ENCODE data around the gene ZNF778. TPM values are rescaled to one million over a fixed set of nuclear protein-coding genes. Genes with fewer than 3 reads are reported as not detected.

Gene ZNF778
- total RNA-seq, 2 donors from 2014 or later, result 13.0 to 16.3 TPM

DNA sequence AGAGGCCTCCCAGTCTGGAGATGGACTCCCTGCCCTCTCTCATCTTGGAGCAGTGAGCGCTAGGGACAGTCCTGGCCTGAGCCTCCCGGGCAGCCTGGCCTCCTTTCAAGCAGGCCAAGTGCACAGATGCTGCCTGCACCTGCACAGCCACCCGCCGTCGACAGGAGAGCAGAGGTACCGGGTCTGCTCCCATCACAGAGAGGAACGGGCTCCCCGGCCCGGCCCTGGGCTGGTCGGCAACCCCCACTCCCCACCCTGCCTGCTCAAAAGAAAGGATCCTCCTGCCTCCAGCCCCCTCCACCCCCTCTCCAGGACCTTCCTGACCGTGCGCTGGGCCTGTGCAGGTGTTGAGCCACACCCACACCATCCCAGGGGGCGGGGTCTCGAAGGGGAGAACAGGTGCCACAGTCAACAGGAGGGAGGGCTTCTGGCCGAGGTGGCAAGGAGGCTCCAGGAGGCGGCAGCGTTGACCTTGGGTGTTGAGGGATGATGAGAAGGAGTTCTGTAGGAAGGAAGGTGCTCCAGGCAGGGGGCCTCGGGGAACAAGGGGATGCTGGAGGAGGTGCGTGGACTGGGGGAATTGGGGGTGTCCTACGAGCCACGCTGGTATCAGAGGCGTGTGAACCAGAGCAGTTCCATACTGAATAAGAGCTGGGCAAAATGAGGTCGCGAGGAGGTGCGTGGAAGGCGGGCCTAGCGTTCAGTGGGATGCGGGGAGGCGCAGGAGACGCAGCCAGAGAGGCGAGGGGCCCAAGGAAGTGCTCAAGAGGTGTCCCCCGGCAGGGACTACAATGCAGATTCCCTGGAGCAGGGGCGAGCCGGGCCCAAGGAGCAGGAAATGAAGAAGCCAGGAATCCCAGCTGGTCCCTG lies 46.9 kb upstream of the ZNF778 start:
- peaks cover 2% of the 10 kb centered on the region for H3K4me1 ChIP-seq (ENCODE audit: control insufficient read depth, insufficient read depth, low read length)
- no peaks in the 10 kb centered on the region for H3K36me3 ChIP-seq (ENCODE audit: control insufficient read depth, insufficient read depth, low read length)
- TF ChIP-seq, protein P1, sequence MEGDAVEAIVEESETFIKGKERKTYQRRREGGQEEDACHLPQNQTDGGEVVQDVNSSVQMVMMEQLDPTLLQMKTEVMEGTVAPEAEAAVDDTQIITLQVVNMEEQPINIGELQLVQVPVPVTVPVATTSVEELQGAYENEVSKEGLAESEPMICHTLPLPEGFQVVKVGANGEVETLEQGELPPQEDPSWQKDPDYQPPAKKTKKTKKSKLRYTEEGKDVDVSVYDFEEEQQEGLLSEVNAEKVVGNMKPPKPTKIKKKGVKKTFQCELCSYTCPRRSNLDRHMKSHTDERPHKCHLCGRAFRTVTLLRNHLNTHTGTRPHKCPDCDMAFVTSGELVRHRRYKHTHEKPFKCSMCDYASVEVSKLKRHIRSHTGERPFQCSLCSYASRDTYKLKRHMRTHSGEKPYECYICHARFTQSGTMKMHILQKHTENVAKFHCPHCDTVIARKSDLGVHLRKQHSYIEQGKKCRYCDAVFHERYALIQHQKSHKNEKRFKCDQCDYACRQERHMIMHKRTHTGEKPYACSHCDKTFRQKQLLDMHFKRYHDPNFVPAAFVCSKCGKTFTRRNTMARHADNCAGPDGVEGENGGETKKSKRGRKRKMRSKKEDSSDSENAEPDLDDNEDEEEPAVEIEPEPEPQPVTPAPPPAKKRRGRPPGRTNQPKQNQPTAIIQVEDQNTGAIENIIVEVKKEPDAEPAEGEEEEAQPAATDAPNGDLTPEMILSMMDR (conservative IDR thresholded peaks at IDR 0.05), result peak; percentile 23
- peaks cover 29% of the 10 kb centered on the region for H3K27me3 Mint-ChIP-seq (ENCODE audit: insufficient read depth)
- H3K4me3 Mint-ChIP-seq, result peak overlapping the region; percentile 34
- H3K36me3 Mint-ChIP-seq (ENCODE audit: low read depth), result no peaks in the 10 kb centered on the region
- no peak overlapping the region for H3K4me3 ChIP-seq (ENCODE audit: low read length)
- peaks cover 38% of the 10 kb centered on the region for H3K27me3 ChIP-seq (ENCODE audit: control insufficient read depth, insufficient read depth, low read length, poor library complexity, severe bottlenecking)
- H3K9me3 ChIP-seq (ENCODE audit: control insufficient read depth, low read length), result no peaks in the 10 kb centered on the region
- H3K9me3 Mint-ChIP-seq, result no peaks in the 10 kb centered on the region
- DNase-seq, result peak; percentile 92
- peaks cover 4% of the 10 kb centered on the region for H3K4me1 Mint-ChIP-seq
- 33 to 35% methylated on average over 21 to 34 of the region's 34 CpGs for WGBS, 2 experiments (ENCODE audit: insufficient coverage in 1 of 2, insufficient read length in 1 of 2)
- H3K9ac ChIP-seq (ENCODE audit: extremely low read depth, low read length, poor library complexity, severe bottlenecking), result no peak overlapping the region
- H3K27ac Mint-ChIP-seq, result no peak overlapping the region
- H3K27ac ChIP-seq (ENCODE audit: low read depth, low read length), result no peak overlapping the region

DNA sequence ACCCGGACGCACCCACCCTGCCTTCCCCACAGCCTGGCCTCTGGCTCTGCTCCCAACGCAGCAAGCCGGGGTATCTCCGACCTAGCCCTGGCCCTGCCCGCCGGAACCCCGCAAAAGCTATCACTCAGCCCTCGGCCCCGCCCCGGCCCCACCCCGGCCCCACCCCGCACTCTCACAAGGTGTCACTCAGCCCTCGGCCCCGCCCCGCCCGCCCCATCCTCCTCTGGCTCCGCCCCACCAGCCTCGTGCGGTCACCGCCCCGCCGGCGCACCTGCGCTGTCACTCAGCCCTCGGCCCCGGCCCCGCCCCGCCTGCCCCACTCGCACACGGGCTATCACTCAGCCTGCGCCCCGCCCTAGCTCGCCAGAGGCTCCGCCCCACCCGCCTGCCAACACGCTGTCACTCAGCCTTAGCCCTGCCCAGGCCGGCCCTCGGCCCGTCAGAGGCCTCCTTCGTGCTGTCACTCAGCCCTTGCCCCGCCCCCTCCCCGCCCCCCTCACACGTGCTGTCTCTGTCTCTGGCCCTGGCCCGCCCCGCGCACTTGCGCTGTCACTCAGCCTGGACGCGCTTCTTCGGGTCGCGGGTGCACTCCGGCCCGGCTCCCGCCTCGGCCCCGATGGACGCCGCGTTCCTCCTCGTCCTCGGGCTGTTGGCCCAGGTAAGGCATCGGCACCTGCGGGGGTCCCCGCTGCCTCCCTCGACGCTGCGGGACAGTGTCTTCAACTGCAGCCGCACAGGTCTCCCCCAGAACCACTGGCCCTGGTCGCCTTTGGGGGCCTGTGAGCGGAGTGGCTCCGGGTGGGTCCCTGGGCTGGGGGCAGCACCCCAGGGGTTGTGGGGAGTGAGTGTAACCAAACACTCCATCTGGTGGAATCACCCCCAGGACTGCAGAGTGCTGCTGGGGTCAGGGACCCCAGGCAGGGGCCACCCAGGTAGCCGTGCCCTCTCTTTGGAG lies 46.0 kb upstream of the ZNF778 start, which contains the start of gene CDH15:
Gene CDH15 (plus strand): TSS at position 533 of the 955 bp plus-strand sequence. CDS start 84 bp downstream, at position 617.
- TF ChIP-seq, protein P1 (conservative IDR thresholded peaks at IDR 0.05), result no peak
- DNase-seq, result peak; percentile 100
- peaks cover 29% of the 10 kb centered on the region for H3K27me3 Mint-ChIP-seq (ENCODE audit: insufficient read depth)
- Histone ChIP-seq H3K4me1 (ENCODE audit: control insufficient read depth, insufficient read depth, low read length) (peaks cover 2% of the 10 kb centered on the region), H3K27ac (ENCODE audit: low read depth, low read length) (no peak within 1 kb of the TSS), H3K9ac (ENCODE audit: extremely low read depth, low read length, poor library complexity, severe bottlenecking) (no peak within 1 kb of the TSS), H3K9me3 (ENCODE audit: control insufficient read depth, low read length) (no peaks in the 10 kb centered on the region), H3K36me3 (ENCODE audit: control insufficient read depth, insufficient read depth, low read length) (no peaks in the 10 kb centered on the region), H3K4me3 (ENCODE audit: low read length) (no peak within 1 kb of the TSS), H3K27me3 (ENCODE audit: control insufficient read depth, insufficient read depth, low read length, poor library complexity, severe bottlenecking) (peaks cover 38% of the 10 kb centered on the region)
- WGBS, 2 experiments (ENCODE audit: insufficient coverage in 1 of 2, insufficient read length in 1 of 2), result 8% methylated on average over 24 to 60 of the region's 74 CpGs
- no peaks in the 10 kb centered on the region for H3K36me3 Mint-ChIP-seq (ENCODE audit: low read depth)
- H3K4me1 Mint-ChIP-seq, result peaks cover 4% of the 10 kb centered on the region
- H3K9me3 Mint-ChIP-seq, result no peaks in the 10 kb centered on the region
- H3K4me3 Mint-ChIP-seq, result peak within 1 kb of the TSS; percentile 34
- H3K27ac Mint-ChIP-seq, result no peak within 1 kb of the TSS

DNA sequence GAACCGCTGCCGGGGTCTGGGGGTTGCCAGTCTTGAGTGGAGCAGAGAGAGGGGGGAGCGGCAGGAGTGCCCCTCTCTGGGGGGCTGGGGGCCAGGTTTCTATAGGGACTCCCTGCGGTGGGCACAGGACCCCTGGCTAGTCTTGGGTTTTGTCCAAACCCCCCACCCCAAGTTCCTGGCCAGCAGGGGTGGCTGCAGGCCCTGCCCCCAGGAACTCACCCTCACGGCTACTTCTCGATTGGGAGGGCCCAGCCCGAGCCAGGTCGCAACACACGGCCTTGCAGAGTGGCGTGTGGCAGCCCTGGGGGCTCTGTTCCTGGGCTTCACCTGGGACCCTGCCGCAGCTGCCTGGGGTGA lies 45.4 kb upstream of the ZNF778 start:
- TF ChIP-seq, protein P1 (conservative IDR thresholded peaks at IDR 0.05), result no peak
- H3K4me1 ChIP-seq (ENCODE audit: control insufficient read depth, insufficient read depth, low read length), result peaks cover 2% of the 10 kb centered on the region
- Mint-ChIP-seq H3K4me1 (peaks cover 4% of the 10 kb centered on the region), H3K27ac (no peak overlapping the region), H3K27me3 (ENCODE audit: insufficient read depth) (peaks cover 29% of the 10 kb centered on the region), H3K36me3 (ENCODE audit: low read depth) (no peaks in the 10 kb centered on the region), H3K9me3 (no peaks in the 10 kb centered on the region), H3K4me3 (no peak overlapping the region)
- no peak overlapping the region for H3K4me3 ChIP-seq (ENCODE audit: low read length)
- 90 to 95% methylated on average over 8 to 10 of the region's 11 CpGs for WGBS, 2 experiments (ENCODE audit: insufficient coverage in 1 of 2, insufficient read length in 1 of 2)
- H3K9me3 ChIP-seq (ENCODE audit: control insufficient read depth, low read length), result no peaks in the 10 kb centered on the region
- no peaks in the 10 kb centered on the region for H3K36me3 ChIP-seq (ENCODE audit: control insufficient read depth, insufficient read depth, low read length)
- peaks cover 38% of the 10 kb centered on the region for H3K27me3 ChIP-seq (ENCODE audit: control insufficient read depth, insufficient read depth, low read length, poor library complexity, severe bottlenecking)
- no peak overlapping the region for H3K9ac ChIP-seq (ENCODE audit: extremely low read depth, low read length, poor library complexity, severe bottlenecking)
- H3K27ac ChIP-seq (ENCODE audit: low read depth, low read length), result no peak overlapping the region
- no peak for DNase-seq
